Hematopoietic multipotent progenitor cell (in vitro differentiated cells): ENCODE data around the gene CHST12. TPM values are rescaled to one million over a fixed set of nuclear protein-coding genes. Genes with fewer than 3 reads are reported as not detected.
"Not testable (repeated sequence)": the region's sequence is repeated elsewhere in the genome, so short reads cannot be mapped to it uniquely, and the experiment has no call there.

ENCODE experiments used
- DNase-seq, 3 donors: peaks; one replicate each; pipeline ENCODE4 v3.0.0-alpha.2; 2011 to 2015; ENCODE audit warnings: low read depth in 2 of 3, low spot score in 2 of 3
- total RNA-seq: library from RNA; depleted of rRNA; stranded (reverse); fragments of >200 nt; gene quantifications from one replicate; pipeline ENCODE4 v1.2.3, GENCODE V29; 2012

CHST12 gene
- total RNA-seq, 1 donor, result 29.6 TPM

- DNase-seq, result not testable (repeated sequence)
Observed at GRCh38 chr7:2453849-2454248, 50.4 kb downstream of the CHST12 start.

GRCh38 chr7:2459674-2460073 lies 56.3 kb downstream of the CHST12 start:
- DNase-seq, result no peak

- DNase-seq, result no peak
Observed at GRCh38 chr7:2460188-2460587, 56.8 kb downstream of the CHST12 start.

- DNase-seq, result no peak
Observed at GRCh38 chr7:2460641-2461040, 57.2 kb downstream of the CHST12 start.

GRCh38 chr7:2461268-2462026 lies 58.0 kb downstream of the CHST12 start:
- no peak for DNase-seq

GRCh38 chr7:2462731-2463130 lies 59.3 kb downstream of the CHST12 start:
- DNase-seq, result no peak

- DNase-seq, result no peak
Observed at GRCh38 chr7:2465928-2466327, 62.5 kb downstream of the CHST12 start.

GRCh38 chr7:2466675-2467074 lies 63.3 kb downstream of the CHST12 start:
- no peak for DNase-seq

GRCh38 chr7:2468227-2468626 lies 64.8 kb downstream of the CHST12 start:
- no peak for DNase-seq

GRCh38 chr7:2469460-2470203 lies 66.2 kb downstream of the CHST12 start:
- not testable (repeated sequence) for DNase-seq

GRCh38 chr7:2470204-2471021 lies 67.0 kb downstream of the CHST12 start:
- DNase-seq, result no peak

GRCh38 chr7:2471022-2471329 lies 67.6 kb downstream of the CHST12 start:
- no peak for DNase-seq

- peak in 1 of 3 donors; percentile 62 for DNase-seq
Observed at GRCh38 chr7:2471396-2471795, 68.0 kb downstream of the CHST12 start.

- DNase-seq, result no peak
Observed at GRCh38 chr7:2472739-2473138, 69.3 kb downstream of the CHST12 start.

- DNase-seq, result no peak
Observed at GRCh38 chr7:2473496-2474180, 70.2 kb downstream of the CHST12 start.

GRCh38 chr7:2474224-2474623 lies 70.8 kb downstream of the CHST12 start:
- DNase-seq, result no peak

- no peak for DNase-seq
Observed at GRCh38 chr7:2474813-2475677, 71.6 kb downstream of the CHST12 start.

- DNase-seq, result no peak
Observed at GRCh38 chr7:2475678-2476015, 72.2 kb downstream of the CHST12 start.

- no peak for DNase-seq
Observed at GRCh38 chr7:2476298-2476697, 72.9 kb downstream of the CHST12 start, which contains the start of gene GRIFIN. Gene GRIFIN, minus strand, starts transcription at chr7:2476398. Its CDS starts 15 bp downstream, at chr7:2476383.
